SU-DHL-6 (cell line): ENCODE data around the gene BMPR2.

Source experiments
- H2AFZ ChIP-seq: fragments of 200-600 bp; sonication (generic); 2 replicates; pipeline ENCODE4 v1.6.1; 2014; ENCODE audit warnings: low read depth, mild to moderate bottlenecking, moderate library complexity, mixed read lengths, antibody characterized with exemption, low read length; ENCODE audit not compliant: severe bottlenecking
- H3F3A ChIP-seq: fragments of 200-600 bp; shearing (Covaris generic); 2 replicates; pipeline ENCODE4 v1.6.0; 2016; ENCODE audit warnings: antibody characterized with exemption, mild to moderate bottlenecking; ENCODE audit not compliant: insufficient read depth
- H3K27ac ChIP-seq: fragments of 200-600 bp; sonication (generic); 2 replicates; pipeline ENCODE4 v1.5.1; 2016; ENCODE audit warnings: low read depth, mild to moderate bottlenecking, low read length, moderate library complexity, mixed read lengths
- H3K27me3 ChIP-seq: fragments of 200-600 bp; sonication (generic), shearing (Covaris generic); 2 replicates; pipeline ENCODE4 v1.6.0; 2014; ENCODE audit warnings: mild to moderate bottlenecking, low read length
- H3K36me3 ChIP-seq: fragments of 200-600 bp; sonication (generic); 2 replicates; pipeline ENCODE4 v1.6.1; 2014; ENCODE audit warnings: mild to moderate bottlenecking, low read length, mixed read lengths
- H3K4me2 ChIP-seq: fragments of 300-600, 200-600 bp; shearing (Covaris generic), sonication (generic); 2 replicates; pipeline ENCODE4 v1.6.0; 2014; ENCODE audit warnings: low read length, low read depth, mild to moderate bottlenecking; ENCODE audit not compliant: poor library complexity, severe bottlenecking
- H3K4me3 ChIP-seq: fragments of 200-600 bp; sonication (generic); 2 replicates; pipeline ENCODE4 v1.5.1; 2014; ENCODE audit warnings: antibody characterized with exemption, low read length, mild to moderate bottlenecking, mixed read lengths; ENCODE audit not compliant: insufficient read depth, poor library complexity, severe bottlenecking
- H3K79me2 ChIP-seq: fragments of 200-600 bp; sonication (generic); 2 replicates; pipeline ENCODE4 v1.6.1; 2014; ENCODE audit warnings: mild to moderate bottlenecking, low read length, moderate library complexity; ENCODE audit not compliant: insufficient read depth
- H3K9ac ChIP-seq: fragments of 200-600 bp; sonication (generic); 2 replicates; pipeline ENCODE4 v1.7.0; 2014; ENCODE audit warnings: mild to moderate bottlenecking, low read length
- H3K9me2 ChIP-seq: fragments of 200-600 bp; sonication (generic); replicated peaks from 2 replicates; pipeline ENCODE4 v1.6.1; 2014; ENCODE audit warnings: low read length; ENCODE audit not compliant: insufficient read depth
- H3K9me3 ChIP-seq: fragments of 200-600 bp; sonication (generic); 2 replicates; pipeline ENCODE4 v1.6.1; 2014; ENCODE audit warnings: low read length, mixed read lengths; ENCODE audit not compliant: insufficient read depth
- H4K20me1 ChIP-seq: fragments of 200-600 bp; sonication (generic); 2 replicates; pipeline ENCODE4 v1.6.1; 2014; ENCODE audit warnings: low read depth, mild to moderate bottlenecking, antibody characterized with exemption, low read length, moderate library complexity, mixed read lengths
- EZH2phosphoT487 ChIP-seq: fragments of 200-600 bp; sonication (generic), shearing (Covaris generic); conservative IDR thresholded peaks from 2 replicates; pipeline ENCODE4 v1.6.1; 2018; ENCODE audit warnings: mild to moderate bottlenecking, antibody characterized with exemption, low read length, moderate library complexity, mixed read lengths
- TF ChIP-seq, protein P1 (sequence below): fragments of 200-600 bp; sonication (generic); IDR thresholded peaks from one replicate; pipeline ENCODE4 v1.5.1; 2017; ENCODE audit warnings: antibody characterized with exemption, mild to moderate bottlenecking, low read length, moderate library complexity; ENCODE audit not compliant: insufficient read depth, poor library complexity, severe bottlenecking

BMPR2 gene

GRCh38 chr2:202411097-202411496 lies 35.0 kb downstream of the BMPR2 start:
- H2AFZ ChIP-seq, result no peak overlapping the region
- no peak overlapping the region for H3K9ac ChIP-seq
- no peaks in the 10 kb centered on the region for H3K36me3 ChIP-seq
- no peaks in the 10 kb centered on the region for H3K9me2 ChIP-seq
- no peaks in the 10 kb centered on the region for H4K20me1 ChIP-seq
- no peaks in the 10 kb centered on the region for H3K79me2 ChIP-seq
- H3K27me3 ChIP-seq, result no peaks in the 10 kb centered on the region
- no peak overlapping the region for H3K27ac ChIP-seq
- no peak overlapping the region for H3K4me3 ChIP-seq
- no peak overlapping the region for H3K4me2 ChIP-seq
- TF ChIP-seq EZH2phosphoT487, result no peak
- TF ChIP-seq, protein P1, sequence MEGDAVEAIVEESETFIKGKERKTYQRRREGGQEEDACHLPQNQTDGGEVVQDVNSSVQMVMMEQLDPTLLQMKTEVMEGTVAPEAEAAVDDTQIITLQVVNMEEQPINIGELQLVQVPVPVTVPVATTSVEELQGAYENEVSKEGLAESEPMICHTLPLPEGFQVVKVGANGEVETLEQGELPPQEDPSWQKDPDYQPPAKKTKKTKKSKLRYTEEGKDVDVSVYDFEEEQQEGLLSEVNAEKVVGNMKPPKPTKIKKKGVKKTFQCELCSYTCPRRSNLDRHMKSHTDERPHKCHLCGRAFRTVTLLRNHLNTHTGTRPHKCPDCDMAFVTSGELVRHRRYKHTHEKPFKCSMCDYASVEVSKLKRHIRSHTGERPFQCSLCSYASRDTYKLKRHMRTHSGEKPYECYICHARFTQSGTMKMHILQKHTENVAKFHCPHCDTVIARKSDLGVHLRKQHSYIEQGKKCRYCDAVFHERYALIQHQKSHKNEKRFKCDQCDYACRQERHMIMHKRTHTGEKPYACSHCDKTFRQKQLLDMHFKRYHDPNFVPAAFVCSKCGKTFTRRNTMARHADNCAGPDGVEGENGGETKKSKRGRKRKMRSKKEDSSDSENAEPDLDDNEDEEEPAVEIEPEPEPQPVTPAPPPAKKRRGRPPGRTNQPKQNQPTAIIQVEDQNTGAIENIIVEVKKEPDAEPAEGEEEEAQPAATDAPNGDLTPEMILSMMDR, result no peak
- H3F3A ChIP-seq, result no peaks in the 10 kb centered on the region
- H3K9me3 ChIP-seq, result no peaks in the 10 kb centered on the region

DNA sequence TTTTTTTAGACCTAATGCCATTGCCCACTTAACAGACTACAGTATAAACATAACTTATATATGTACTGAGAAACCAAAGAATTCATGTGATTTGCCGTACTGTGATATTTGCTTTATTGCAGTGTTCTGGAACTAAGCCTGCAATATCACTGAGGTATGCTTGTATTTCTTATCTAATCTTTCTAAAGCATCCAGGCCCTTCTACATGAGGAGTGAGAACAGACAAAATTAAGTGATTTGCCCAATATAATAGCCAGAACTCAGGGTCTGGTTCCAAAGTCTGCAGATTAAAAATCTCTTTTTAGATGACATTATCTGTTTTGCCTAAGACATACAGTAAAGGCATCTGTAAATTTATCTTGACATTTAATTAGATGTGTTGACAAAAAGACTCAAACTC lies 41.9 kb downstream of the BMPR2 start:
- no peak overlapping the region for H3K4me2 ChIP-seq
- H3K27ac ChIP-seq, result no peak overlapping the region
- H3K4me3 ChIP-seq, result no peak overlapping the region
- H3K9me2 ChIP-seq, result no peaks in the 10 kb centered on the region
- no peak for TF ChIP-seq EZH2phosphoT487
- TF ChIP-seq, protein P1, result no peak
- no peak overlapping the region for H2AFZ ChIP-seq
- H3K9ac ChIP-seq, result no peak overlapping the region
- H3K36me3 ChIP-seq, result no peaks in the 10 kb centered on the region
- no peaks in the 10 kb centered on the region for H3K27me3 ChIP-seq
- no peaks in the 10 kb centered on the region for H3K79me2 ChIP-seq
- no peaks in the 10 kb centered on the region for H4K20me1 ChIP-seq
- no peaks in the 10 kb centered on the region for H3F3A ChIP-seq
- H3K9me3 ChIP-seq, result no peaks in the 10 kb centered on the region

DNA sequence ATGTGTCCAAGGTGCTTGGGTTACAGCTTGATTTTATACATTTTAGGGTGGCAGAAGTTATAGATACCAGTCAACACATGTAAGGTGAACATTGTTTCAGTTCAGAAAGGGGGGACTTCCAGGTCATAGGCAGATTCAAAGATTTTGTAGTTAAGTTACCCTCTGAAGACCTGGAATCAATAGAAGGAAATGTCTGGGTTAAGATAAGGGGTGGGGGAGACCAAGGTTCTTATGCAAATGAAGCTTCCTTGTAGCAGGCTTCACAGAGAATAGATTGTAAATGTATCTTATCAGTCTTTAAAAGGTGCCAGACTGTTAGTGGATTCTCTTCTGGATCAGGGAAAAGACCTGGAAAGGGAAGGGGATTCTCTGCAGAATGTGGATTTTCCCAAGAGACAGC lies 42.4 kb downstream of the BMPR2 start:
- no peak overlapping the region for H3K9ac ChIP-seq
- H3F3A ChIP-seq, result no peaks in the 10 kb centered on the region
- H3K4me2 ChIP-seq, result no peak overlapping the region
- H3K9me3 ChIP-seq, result no peaks in the 10 kb centered on the region
- no peak overlapping the region for H3K4me3 ChIP-seq
- H3K36me3 ChIP-seq, result no peaks in the 10 kb centered on the region
- H3K79me2 ChIP-seq, result no peaks in the 10 kb centered on the region
- no peak for TF ChIP-seq EZH2phosphoT487
- TF ChIP-seq, protein P1, result no peak
- H3K27ac ChIP-seq, result no peak overlapping the region
- H3K27me3 ChIP-seq, result no peaks in the 10 kb centered on the region
- no peak overlapping the region for H2AFZ ChIP-seq
- H4K20me1 ChIP-seq, result no peaks in the 10 kb centered on the region
- H3K9me2 ChIP-seq, result no peaks in the 10 kb centered on the region

- H3K9me2 ChIP-seq, result no peaks in the 10 kb centered on the region
- H3K4me2 ChIP-seq, result no peak overlapping the region
- no peak overlapping the region for H2AFZ ChIP-seq
- no peaks in the 10 kb centered on the region for H3K27me3 ChIP-seq
- no peak overlapping the region for H3K27ac ChIP-seq
- no peak overlapping the region for H3K4me3 ChIP-seq
- no peaks in the 10 kb centered on the region for H3K79me2 ChIP-seq
- no peaks in the 10 kb centered on the region for H3K36me3 ChIP-seq
- no peaks in the 10 kb centered on the region for H3K9me3 ChIP-seq
- H3F3A ChIP-seq, result no peaks in the 10 kb centered on the region
- TF ChIP-seq EZH2phosphoT487, result no peak
- TF ChIP-seq, protein P1, result no peak
- H4K20me1 ChIP-seq, result no peaks in the 10 kb centered on the region
- H3K9ac ChIP-seq, result no peak overlapping the region
Measured at GRCh38 chr2:202423139-202423538, 47.0 kb downstream of the BMPR2 start.
